Measurements from ENCODE around the gene SPIRE1. TPM values are rescaled to one million over a fixed set of nuclear protein-coding genes. Genes with fewer than 3 reads are reported as not detected.

SPIRE1 gene
- total and polyA plus RNA-seq, 7 donors: 15.5 to 82.3 (median 39.6) TPM

GRCh38 chr18:12434541-12434929 is 223.4 kb downstream of the SPIRE1 start:
- Histone ChIP-seq H3K27me3 (ENCODE audit: insufficient read depth in 3 of 3, low read length in 2 of 3) (no peaks in the 10 kb centered on the region), H3K36me3 (ENCODE audit: insufficient read depth in 1 of 2, low read depth in 1 of 2) (peaks cover 0 to 12% of the 10 kb centered on the region in 2 donors), H3K9me3 (no peaks in the 10 kb centered on the region), H3K4me1 (no peaks in the 10 kb centered on the region), H3K4me3 (no peak overlapping the region), H3K27ac (no peak overlapping the region)
- DNase-seq (no peak), ATAC-seq (no peak)
- intact Hi-C loops (cut with DNase I): no loop called here
- WGBS, 3 donors: 95 to 97% (median 96%) methylated on average over 14 of the region's 14 CpGs
- TF ChIP-seq CTCF (IDR thresholded peaks at IDR 0.05): no peak

GRCh38 chr18:12433829-12434540 is 223.9 kb downstream of the SPIRE1 start:
- H3K27ac ChIP-seq: no peak overlapping the region
- DNase-seq: no peak
- no peaks in the 10 kb centered on the region for H3K9me3 ChIP-seq
- no peak overlapping the region for H3K4me3 ChIP-seq
- intact Hi-C loops (cut with DNase I): no loop called here
- no peak for ATAC-seq
- no peak for TF ChIP-seq CTCF (IDR thresholded peaks at IDR 0.05)
- H3K27me3 ChIP-seq (ENCODE audit: insufficient read depth in 3 of 3, low read length in 2 of 3): no peaks in the 10 kb centered on the region
- WGBS, 3 donors: 97% methylated on average over 50 to 51 of the region's 51 CpGs
- H3K4me1 ChIP-seq: no peaks in the 10 kb centered on the region
- H3K36me3 ChIP-seq (ENCODE audit: insufficient read depth in 1 of 2, low read depth in 1 of 2): peaks cover 0 to 12% of the 10 kb centered on the region in 2 donors

- no peak for DNase-seq
- Histone ChIP-seq H3K36me3 (ENCODE audit: insufficient read depth in 1 of 2, low read depth in 1 of 2) (peaks cover 0 to 12% of the 10 kb centered on the region in 2 donors), H3K4me3 (no peak overlapping the region), H3K9me3 (no peaks in the 10 kb centered on the region), H3K27ac (no peak overlapping the region), H3K27me3 (ENCODE audit: insufficient read depth in 3 of 3, low read length in 2 of 3) (no peaks in the 10 kb centered on the region), H3K4me1 (no peaks in the 10 kb centered on the region)
- intact Hi-C loops (cut with DNase I): no loop called here
- no peak for TF ChIP-seq CTCF (IDR thresholded peaks at IDR 0.05)
- WGBS, 3 donors: 96 to 97% (median 97%) methylated on average over 25 to 31 of the region's 31 CpGs
- ATAC-seq: no peak
These were observed 225.0 kb downstream of the SPIRE1 start for GRCh38 chr18:12432881-12433280.

GRCh38 chr18:12432196-12432595 is 225.7 kb downstream of the SPIRE1 start:
- Histone ChIP-seq H3K9me3 (no peaks in the 10 kb centered on the region), H3K4me1 (no peaks in the 10 kb centered on the region), H3K36me3 (ENCODE audit: insufficient read depth in 1 of 2, low read depth in 1 of 2) (peaks cover 0 to 12% of the 10 kb centered on the region in 2 donors), H3K27me3 (ENCODE audit: insufficient read depth in 3 of 3, low read length in 2 of 3) (no peaks in the 10 kb centered on the region), H3K4me3 (no peak overlapping the region), H3K27ac (no peak overlapping the region)
- no peak for TF ChIP-seq CTCF (IDR thresholded peaks at IDR 0.05)
- no peak for DNase-seq
- 96 to 97% (median 97%) methylated on average over 22 of the region's 22 CpGs for WGBS, 3 donors
- ATAC-seq: no peak
- intact Hi-C loops (cut with DNase I): no loop called here

GRCh38 chr18:12431561-12431960 is 226.3 kb downstream of the SPIRE1 start:
- ATAC-seq: no peak
- intact Hi-C loops (cut with DNase I): no loop called here
- no peak for DNase-seq
- no peak overlapping the region for H3K4me3 ChIP-seq
- H3K27me3 ChIP-seq (ENCODE audit: insufficient read depth in 3 of 3, low read length in 2 of 3): no peaks in the 10 kb centered on the region
- TF ChIP-seq CTCF (IDR thresholded peaks at IDR 0.05): no peak
- 92 to 96% (median 94%) methylated on average over 16 of the region's 16 CpGs for WGBS, 3 donors
- H3K9me3 ChIP-seq: no peaks in the 10 kb centered on the region
- peaks cover 0 to 12% of the 10 kb centered on the region in 2 donors for H3K36me3 ChIP-seq (ENCODE audit: insufficient read depth in 1 of 2, low read depth in 1 of 2)
- H3K27ac ChIP-seq: no peak overlapping the region
- H3K4me1 ChIP-seq: no peaks in the 10 kb centered on the region
